ENCODE measurements around the gene PAPSS2. TPM values are rescaled to one million over a fixed set of nuclear protein-coding genes. Genes with fewer than 3 reads are reported as not detected.

The PAPSS2 gene
- total RNA-seq, 6 experiments from 2014 or later = 65.3 to 158 (median 105) TPM

GRCh38 chr10:87623191-87623590, 36.5 kb upstream of the PAPSS2 start:
- H3K27me3 ChIP-seq = no peaks in the 10 kb centered on the region
- no peaks in the 10 kb centered on the region for H3K9me3 ChIP-seq
- no peak for DNase-seq
- H3K4me1 ChIP-seq = peaks cover 0 to 16% (median 7%) of the 10 kb centered on the region in 4 donors
- no peak for TF ChIP-seq CTCF (IDR thresholded peaks at IDR 0.05)
- TF ChIP-seq POLR2A (IDR thresholded peaks at IDR 0.05) = no peak
- H3K36me3 ChIP-seq = no peaks in the 10 kb centered on the region
- no peak for ATAC-seq
- WGBS (ENCODE audit: insufficient coverage, low coverage, low lambda C conversion rate, missing lambda C conversion rate) = 93% methylated on average over 1 of the region's 1 CpG
- no peak overlapping the region for H3K27ac ChIP-seq
- H3K4me3 ChIP-seq = no peak overlapping the region
- intact Hi-C loops (cut with DNase I) = no loop called here

GRCh38 chr10:87625661-87626060, 34.0 kb upstream of the PAPSS2 start:
- intact Hi-C loops (cut with DNase I) = no loop called here
- Histone ChIP-seq H3K4me1 (no peaks in the 10 kb centered on the region), H3K9me3 (no peaks in the 10 kb centered on the region), H3K27ac (no peak overlapping the region), H3K4me3 (no peak overlapping the region), H3K27me3 (no peaks in the 10 kb centered on the region), H3K36me3 (no peaks in the 10 kb centered on the region)
- TF ChIP-seq CTCF (IDR thresholded peaks at IDR 0.05) = no peak
- no peak for TF ChIP-seq POLR2A (IDR thresholded peaks at IDR 0.05)
- no peak for ATAC-seq
- no peak for DNase-seq
- WGBS (ENCODE audit: insufficient coverage, low coverage, low lambda C conversion rate, missing lambda C conversion rate) = 67% methylated on average over 1 of the region's 1 CpG

- DNase-seq = no peak
- no peak overlapping the region for H3K4me3 ChIP-seq
- TF ChIP-seq CTCF (IDR thresholded peaks at IDR 0.05) (no peak), POLR2A (IDR thresholded peaks at IDR 0.05) (no peak)
- no peak for ATAC-seq
- WGBS (ENCODE audit: insufficient coverage, low coverage, low lambda C conversion rate, missing lambda C conversion rate) = no CpG with 5 or more reads among the region's 1 CpG
- intact Hi-C loops (cut with DNase I) = no loop called here
- no peak overlapping the region for H3K27ac ChIP-seq
- H3K9me3 ChIP-seq = no peaks in the 10 kb centered on the region
- no peaks in the 10 kb centered on the region for H3K4me1 ChIP-seq
- no peaks in the 10 kb centered on the region for H3K27me3 ChIP-seq
- no peaks in the 10 kb centered on the region for H3K36me3 ChIP-seq
Observed at GRCh38 chr10:87626422-87626892, 33.2 kb upstream of the PAPSS2 start.

- intact Hi-C loops (cut with DNase I) = no loop called here
- peaks cover 0 to 8% (median 3%) of the 10 kb centered on the region in 4 donors for H3K4me1 ChIP-seq
- 73% methylated on average over 7 of the region's 7 CpGs for WGBS (ENCODE audit: insufficient coverage, low coverage, low lambda C conversion rate, missing lambda C conversion rate)
- ATAC-seq (no peak), DNase-seq (no peak)
- H3K9me3 ChIP-seq = no peaks in the 10 kb centered on the region
- no peaks in the 10 kb centered on the region for H3K36me3 ChIP-seq
- H3K27ac ChIP-seq = no peak overlapping the region
- H3K4me3 ChIP-seq = no peak overlapping the region
- no peak for TF ChIP-seq POLR2A (IDR thresholded peaks at IDR 0.05)
- no peak for TF ChIP-seq CTCF (IDR thresholded peaks at IDR 0.05)
- no peaks in the 10 kb centered on the region for H3K27me3 ChIP-seq
Observed at GRCh38 chr10:87630171-87630570, 29.5 kb upstream of the PAPSS2 start.

- peak; percentile 56 to 85 (median 74) for ATAC-seq
- no peak for DNase-seq
- Histone ChIP-seq H3K4me3 (no peak overlapping the region), H3K27me3 (no peaks in the 10 kb centered on the region), H3K27ac (peak overlapping the region in 2 of 3 donors; percentile 33 to 61), H3K4me1 (peaks cover 0 to 20% (median 3%) of the 10 kb centered on the region in 4 donors), H3K36me3 (no peaks in the 10 kb centered on the region), H3K9me3 (no peaks in the 10 kb centered on the region)
- 17% methylated on average over 3 of the region's 4 CpGs for WGBS (ENCODE audit: insufficient coverage, low coverage, low lambda C conversion rate, missing lambda C conversion rate)
- intact Hi-C loops (cut with DNase I) = no loop called here
- TF ChIP-seq POLR2A (IDR thresholded peaks at IDR 0.05) (no peak), CTCF (IDR thresholded peaks at IDR 0.05) (peak in 3 of 4 donors; percentile 9 to 17 (median 17))
Observed at GRCh38 chr10:87632454-87632853, 27.2 kb upstream of the PAPSS2 start.
